MCF 10A (cell line): Measurements from ENCODE around the gene PSMF1. TPM values are rescaled to one million over a fixed set of nuclear protein-coding genes. Genes with fewer than 3 reads are reported as not detected.
A peak's percentile ranks its signal among the peaks of the same experiment; 100 is the strongest.

Experiments
- BruUV-seq: library from RNA; stranded (reverse); fragments of 400-500 nt; replicated peaks from 2 replicates; lab custom pipeline; 2021; lab: Mats Ljungman, UMichigan
- CTCF ChIA-PET: fragments of 300-600 bp; sonication (Branson Sonifier 250); formaldehyde crosslinking; extraction: SDS; loops from one replicate; lab custom pipeline; 2021; ENCODE audit warnings: antibody characterized with exemption, inconsistent platforms; lab: Yijun Ruan, JAX
- POLR2A ChIA-PET: fragments of 300-600, 350-650 bp; sonication (Branson Sonifier 250); formaldehyde crosslinking; extraction: SDS; loops from one replicate; lab custom pipeline; 2020; ENCODE audit warnings: antibody characterized with exemption, inconsistent platforms; lab: Yijun Ruan, JAX
- DNase-seq: peaks from one replicate; pipeline ENCODE4 v3.0.0-alpha.2; 2018; ENCODE audit not compliant: unreplicated experiment
- H3K27ac Mint-ChIP-seq: one replicate; pipeline ENCODE4 v1.8.0; 2022; ENCODE audit warnings: mild to moderate bottlenecking, low read depth, mixed read lengths; ENCODE audit not compliant: unreplicated experiment
- H3K27me3 Mint-ChIP-seq: one replicate; pipeline ENCODE4 v1.8.0; 2022; ENCODE audit warnings: mixed read lengths; ENCODE audit not compliant: insufficient read depth, unreplicated experiment
- H3K36me3 Mint-ChIP-seq: one replicate; pipeline ENCODE4 v1.8.0; 2022; ENCODE audit warnings: mild to moderate bottlenecking, moderate library complexity, mixed read lengths; ENCODE audit not compliant: insufficient read depth, unreplicated experiment
- H3K4me1 Mint-ChIP-seq: one replicate; pipeline ENCODE4 v1.8.0; 2022; ENCODE audit warnings: mixed read lengths; ENCODE audit not compliant: insufficient read depth, unreplicated experiment
- H3K4me3 Mint-ChIP-seq: one replicate; pipeline ENCODE4 v1.8.0; 2022; ENCODE audit warnings: mild to moderate bottlenecking, moderate library complexity, mixed read lengths; ENCODE audit not compliant: unreplicated experiment
- H3K9me3 Mint-ChIP-seq: one replicate; pipeline ENCODE4 v1.8.0; 2022; ENCODE audit warnings: mixed read lengths; ENCODE audit not compliant: unreplicated experiment
- intact Hi-C: fragments of 100-400 bp; cut with micrococcal nuclease; formaldehyde crosslinking; loops from 2 replicates; pipeline ENCODE4 v1.14.1; 2022
- total RNA-seq: library from RNA; stranded (reverse); gene quantifications from 2 replicates; pipeline ENCODE4 v1.2.3, GENCODE V29; 2022
- TF ChIP-seq, protein P1 (sequence below): fragments of 200-600 bp; IDR thresholded peaks from one replicate; pipeline ENCODE4 v1.8.0; 2022; ENCODE audit warnings: antibody characterized with exemption, mild to moderate bottlenecking; ENCODE audit not compliant: unreplicated experiment

The PSMF1 gene
- total RNA-seq, 1 experiment from 2014 or later, result 207 TPM

DNA sequence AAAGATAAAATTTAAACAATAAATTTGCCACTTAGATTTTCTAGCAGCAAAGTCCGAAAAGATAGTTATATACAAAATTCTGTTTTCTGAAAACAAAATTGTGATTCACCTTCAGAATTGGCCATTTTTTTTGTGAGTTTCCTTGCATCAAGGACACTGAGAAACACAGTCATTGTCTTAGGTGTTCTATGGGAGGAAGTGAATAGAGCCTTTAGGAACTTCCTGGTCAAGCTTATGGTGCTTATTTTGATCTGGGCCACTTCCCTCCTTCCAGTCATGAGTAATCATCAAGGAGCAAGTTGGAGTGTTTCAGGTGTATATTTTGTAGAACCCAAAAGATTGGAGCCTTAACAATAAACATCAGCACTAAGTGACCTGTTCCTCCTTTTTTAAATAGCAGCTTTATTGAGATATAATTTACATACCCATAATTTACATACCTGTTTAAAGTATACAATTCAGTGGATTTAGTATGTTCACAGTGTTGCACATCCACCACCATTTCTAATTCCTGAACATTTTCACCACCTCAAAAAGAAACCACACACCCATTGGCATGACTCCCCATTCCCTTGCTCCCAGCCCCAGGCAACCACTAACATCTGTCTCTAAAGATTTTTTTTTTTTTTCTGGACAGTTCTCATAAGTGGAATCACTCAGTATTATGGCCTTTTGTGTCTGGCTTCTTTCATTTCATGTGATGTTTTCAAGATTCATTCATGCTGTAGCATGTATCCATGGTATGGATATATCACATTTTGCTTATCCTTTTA, 48.7 kb downstream of the PSMF1 start:
- H3K36me3 Mint-ChIP-seq, result peaks cover 79% of the 10 kb centered on the region
- H3K27ac Mint-ChIP-seq, result no peak overlapping the region
- DNase-seq, result no peak
- no peaks in the 10 kb centered on the region for H3K9me3 Mint-ChIP-seq
- TF ChIP-seq, protein P1, sequence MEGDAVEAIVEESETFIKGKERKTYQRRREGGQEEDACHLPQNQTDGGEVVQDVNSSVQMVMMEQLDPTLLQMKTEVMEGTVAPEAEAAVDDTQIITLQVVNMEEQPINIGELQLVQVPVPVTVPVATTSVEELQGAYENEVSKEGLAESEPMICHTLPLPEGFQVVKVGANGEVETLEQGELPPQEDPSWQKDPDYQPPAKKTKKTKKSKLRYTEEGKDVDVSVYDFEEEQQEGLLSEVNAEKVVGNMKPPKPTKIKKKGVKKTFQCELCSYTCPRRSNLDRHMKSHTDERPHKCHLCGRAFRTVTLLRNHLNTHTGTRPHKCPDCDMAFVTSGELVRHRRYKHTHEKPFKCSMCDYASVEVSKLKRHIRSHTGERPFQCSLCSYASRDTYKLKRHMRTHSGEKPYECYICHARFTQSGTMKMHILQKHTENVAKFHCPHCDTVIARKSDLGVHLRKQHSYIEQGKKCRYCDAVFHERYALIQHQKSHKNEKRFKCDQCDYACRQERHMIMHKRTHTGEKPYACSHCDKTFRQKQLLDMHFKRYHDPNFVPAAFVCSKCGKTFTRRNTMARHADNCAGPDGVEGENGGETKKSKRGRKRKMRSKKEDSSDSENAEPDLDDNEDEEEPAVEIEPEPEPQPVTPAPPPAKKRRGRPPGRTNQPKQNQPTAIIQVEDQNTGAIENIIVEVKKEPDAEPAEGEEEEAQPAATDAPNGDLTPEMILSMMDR, result no peak
- intact Hi-C loops, result no loop called here
- BruUV-seq, result TSS peak; percentile 17
- no peaks in the 10 kb centered on the region for H3K4me1 Mint-ChIP-seq
- ChIA-PET CTCF (no interaction called here), POLR2A (no interaction called here)
- no peak overlapping the region for H3K4me3 Mint-ChIP-seq
- no peaks in the 10 kb centered on the region for H3K27me3 Mint-ChIP-seq

DNA sequence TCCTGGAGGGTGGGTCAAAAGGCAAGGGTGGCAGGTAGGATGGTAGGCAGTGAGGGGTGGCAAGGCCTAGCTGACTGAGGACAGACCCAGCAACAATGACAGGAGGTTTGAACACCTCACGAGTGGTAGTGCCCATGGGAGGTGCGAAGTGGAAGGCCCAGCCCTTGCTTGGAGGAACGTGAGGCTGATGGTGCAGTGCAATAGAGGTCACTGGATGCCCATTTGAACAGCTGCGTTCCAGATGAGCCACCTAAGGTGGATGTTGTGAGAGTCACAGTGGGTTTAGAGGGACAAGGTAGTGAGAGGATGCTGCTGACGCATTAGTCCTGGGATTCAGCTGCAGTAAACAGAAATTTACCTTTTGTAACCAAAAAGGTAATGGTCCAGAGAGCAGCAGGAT, 50.8 kb downstream of the PSMF1 start:
- Mint-ChIP-seq H3K27me3 (no peaks in the 10 kb centered on the region), H3K4me1 (no peaks in the 10 kb centered on the region), H3K4me3 (no peak overlapping the region), H3K27ac (no peak overlapping the region), H3K36me3 (peaks cover 67% of the 10 kb centered on the region), H3K9me3 (no peaks in the 10 kb centered on the region)
- no peak for DNase-seq
- ChIA-PET POLR2A (no interaction called here), CTCF (no interaction called here)
- intact Hi-C loops, result no loop called here
- TF ChIP-seq, protein P1, result no peak
- no TSS peak for BruUV-seq

DNA sequence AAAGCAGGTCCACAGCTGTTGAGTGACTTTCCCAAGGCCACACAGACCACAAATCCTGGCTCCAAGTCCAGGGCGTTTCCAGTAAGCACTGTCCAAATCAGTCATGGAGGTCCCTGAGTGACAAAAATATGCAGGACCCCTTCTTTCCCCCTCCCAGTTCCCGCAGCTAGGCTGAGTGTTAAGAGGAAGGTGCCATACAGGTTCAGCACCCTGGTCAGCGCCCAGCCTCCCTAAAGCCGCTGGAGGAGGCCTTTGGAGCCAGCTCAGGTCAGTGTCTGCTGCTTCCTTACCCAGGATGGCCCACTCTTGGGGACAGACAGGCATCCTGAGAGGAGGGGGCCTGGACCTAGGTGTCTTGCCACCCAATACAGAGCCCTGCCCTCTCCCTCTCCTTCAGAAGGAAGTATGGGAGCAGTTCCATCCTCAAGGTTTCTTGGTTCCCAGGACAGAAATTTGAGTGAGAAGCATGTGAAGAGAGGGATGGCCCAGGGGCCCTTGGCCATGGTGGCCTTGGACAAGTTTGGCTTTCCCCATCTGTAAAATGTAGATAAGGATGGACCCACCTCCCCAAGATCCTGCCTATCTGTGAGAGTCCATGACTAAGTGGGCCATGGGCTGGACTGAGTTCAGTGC, 53.2 kb downstream of the PSMF1 start:
- BruUV-seq, result no TSS peak
- Mint-ChIP-seq H3K4me1 (no peaks in the 10 kb centered on the region), H3K27ac (no peak overlapping the region), H3K36me3 (peaks cover 57% of the 10 kb centered on the region), H3K9me3 (no peaks in the 10 kb centered on the region), H3K27me3 (no peaks in the 10 kb centered on the region), H3K4me3 (no peak overlapping the region)
- TF ChIP-seq, protein P1, result no peak
- intact Hi-C loops, result no loop called here
- peak; percentile 49 for DNase-seq
- CTCF ChIA-PET, result interaction anchor here (0.9 kb wide), 1 partner anchor 41 kb away, joined by 8 read pairs; no protein-coding TSS in a partner anchor
- POLR2A ChIA-PET, result interaction anchor here (0.9 to 1.5 kb wide), 3 partner anchors 9 to 17 kb away, joined by 4 to 5 read pairs (median 4); no protein-coding TSS in a partner anchor

DNA sequence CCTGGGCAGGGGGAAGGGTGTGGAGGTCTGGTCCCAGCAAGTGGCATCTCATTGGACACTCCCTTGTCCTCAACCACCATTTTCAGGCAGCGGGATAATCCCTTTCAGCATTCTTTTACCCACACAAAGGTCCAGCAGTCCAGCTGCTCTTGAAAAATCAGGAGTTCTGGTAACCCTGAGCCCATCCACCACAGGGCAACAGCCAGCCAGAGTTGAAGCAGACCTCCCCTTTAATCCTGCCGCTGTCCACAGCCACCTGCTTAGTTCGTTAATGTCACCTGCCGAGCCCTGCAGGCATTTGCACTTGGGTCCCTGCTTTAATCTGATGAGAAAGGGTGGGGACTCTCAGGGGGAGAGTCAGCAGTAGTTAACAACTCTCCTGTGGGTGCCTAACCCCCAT, 55.3 kb downstream of the PSMF1 start:
- Mint-ChIP-seq H3K27ac (no peak overlapping the region), H3K4me1 (no peaks in the 10 kb centered on the region), H3K27me3 (no peaks in the 10 kb centered on the region), H3K4me3 (no peak overlapping the region), H3K9me3 (no peaks in the 10 kb centered on the region), H3K36me3 (peaks cover 35% of the 10 kb centered on the region)
- no TSS peak for BruUV-seq
- TF ChIP-seq, protein P1, result no peak
- ChIA-PET POLR2A (no interaction called here), CTCF (interaction anchor here (0.5 to 0.8 kb wide), 2 partner anchors 355 to 356 kb away, joined by 3 read pairs; no protein-coding TSS in a partner anchor)
- intact Hi-C loops, result no loop called here
- DNase-seq, result no peak
